ENCODE data around the gene TNNT1.

DNA sequence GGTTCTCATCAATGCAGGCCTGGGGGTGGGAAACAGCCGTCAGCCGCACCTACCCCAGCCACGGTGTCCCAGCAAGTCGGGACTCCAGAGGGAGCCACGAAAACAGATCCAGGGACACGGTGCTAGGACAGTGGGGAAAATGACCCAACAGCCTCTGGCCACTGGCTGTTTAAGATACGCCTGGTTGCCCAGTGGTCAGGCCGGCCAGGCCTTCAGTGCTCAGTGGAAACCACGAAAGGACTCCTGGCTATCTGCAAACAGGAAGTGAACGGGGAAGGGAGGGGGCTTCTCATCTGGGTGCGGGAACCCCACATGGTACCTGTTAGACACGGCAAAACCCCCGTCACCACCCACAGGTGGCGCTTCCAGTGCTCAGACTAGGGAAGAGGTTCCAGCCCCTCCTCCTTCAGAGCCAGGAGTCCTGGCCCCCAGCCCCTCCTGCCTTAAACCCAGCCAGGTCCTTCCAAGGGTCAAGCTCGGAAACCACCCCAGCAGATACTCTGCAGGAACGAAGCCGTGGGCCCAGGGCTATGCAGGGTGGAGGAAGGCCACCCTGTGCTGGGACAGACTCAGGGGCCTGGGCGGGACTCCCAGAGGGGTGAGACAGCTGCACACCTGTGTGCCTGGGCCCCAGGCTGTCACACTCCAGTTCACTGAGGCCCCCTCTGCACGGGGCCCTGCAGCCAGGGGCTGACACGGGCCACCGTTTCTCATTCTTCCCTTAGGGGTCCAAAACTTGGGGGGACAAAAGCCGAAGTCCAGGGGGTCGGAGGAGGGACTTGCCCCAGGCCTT lies 36.0 kb downstream of the TNNT1 start:
- TF ChIP-seq ZFX (IDR thresholded peaks at IDR 0.05), result no peak
- TF ChIP-seq TCF7L2 (IDR thresholded peaks at IDR 0.05; ENCODE audit: borderline replicate concordance, extremely low read depth, insufficient read depth, insufficient read length), result no peak
- no peak for TF ChIP-seq POLR2A (IDR thresholded peaks at IDR 0.05; ENCODE audit: borderline replicate concordance, extremely low read depth, insufficient read depth, insufficient read length)
- TF ChIP-seq POLR2AphosphoS5 (IDR thresholded peaks at IDR 0.05; ENCODE audit: low read depth, low read length), result no peak
- TF ChIP-seq, protein P1, sequence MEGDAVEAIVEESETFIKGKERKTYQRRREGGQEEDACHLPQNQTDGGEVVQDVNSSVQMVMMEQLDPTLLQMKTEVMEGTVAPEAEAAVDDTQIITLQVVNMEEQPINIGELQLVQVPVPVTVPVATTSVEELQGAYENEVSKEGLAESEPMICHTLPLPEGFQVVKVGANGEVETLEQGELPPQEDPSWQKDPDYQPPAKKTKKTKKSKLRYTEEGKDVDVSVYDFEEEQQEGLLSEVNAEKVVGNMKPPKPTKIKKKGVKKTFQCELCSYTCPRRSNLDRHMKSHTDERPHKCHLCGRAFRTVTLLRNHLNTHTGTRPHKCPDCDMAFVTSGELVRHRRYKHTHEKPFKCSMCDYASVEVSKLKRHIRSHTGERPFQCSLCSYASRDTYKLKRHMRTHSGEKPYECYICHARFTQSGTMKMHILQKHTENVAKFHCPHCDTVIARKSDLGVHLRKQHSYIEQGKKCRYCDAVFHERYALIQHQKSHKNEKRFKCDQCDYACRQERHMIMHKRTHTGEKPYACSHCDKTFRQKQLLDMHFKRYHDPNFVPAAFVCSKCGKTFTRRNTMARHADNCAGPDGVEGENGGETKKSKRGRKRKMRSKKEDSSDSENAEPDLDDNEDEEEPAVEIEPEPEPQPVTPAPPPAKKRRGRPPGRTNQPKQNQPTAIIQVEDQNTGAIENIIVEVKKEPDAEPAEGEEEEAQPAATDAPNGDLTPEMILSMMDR (IDR thresholded peaks at IDR 0.05 in 2 of 3, conservative IDR thresholded peaks at IDR 0.05 in 1 of 3; ENCODE audit: borderline replicate concordance in 1 of 3, insufficient read depth in 1 of 3, low read depth in 2 of 3, low read length in 2 of 3), result 0 out of 6 replicates have a peak, but pooled peaks of 2 of the 3 experiments have one; percentile 17 to 22
- TF ChIP-seq, protein P2, sequence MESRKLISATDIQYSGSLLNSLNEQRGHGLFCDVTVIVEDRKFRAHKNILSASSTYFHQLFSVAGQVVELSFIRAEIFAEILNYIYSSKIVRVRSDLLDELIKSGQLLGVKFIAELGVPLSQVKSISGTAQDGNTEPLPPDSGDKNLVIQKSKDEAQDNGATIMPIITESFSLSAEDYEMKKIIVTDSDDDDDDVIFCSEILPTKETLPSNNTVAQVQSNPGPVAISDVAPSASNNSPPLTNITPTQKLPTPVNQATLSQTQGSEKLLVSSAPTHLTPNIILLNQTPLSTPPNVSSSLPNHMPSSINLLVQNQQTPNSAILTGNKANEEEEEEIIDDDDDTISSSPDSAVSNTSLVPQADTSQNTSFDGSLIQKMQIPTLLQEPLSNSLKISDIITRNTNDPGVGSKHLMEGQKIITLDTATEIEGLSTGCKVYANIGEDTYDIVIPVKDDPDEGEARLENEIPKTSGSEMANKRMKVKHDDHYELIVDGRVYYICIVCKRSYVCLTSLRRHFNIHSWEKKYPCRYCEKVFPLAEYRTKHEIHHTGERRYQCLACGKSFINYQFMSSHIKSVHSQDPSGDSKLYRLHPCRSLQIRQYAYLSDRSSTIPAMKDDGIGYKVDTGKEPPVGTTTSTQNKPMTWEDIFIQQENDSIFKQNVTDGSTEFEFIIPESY (IDR thresholded peaks at IDR 0.05; ENCODE audit: extremely low read depth, insufficient replicate concordance, low read length), result no peak
- TF ChIP-seq FOSL1 (IDR thresholded peaks at IDR 0.05; ENCODE audit: low read depth), result no peak
- TF ChIP-seq SIN3A (IDR thresholded peaks at IDR 0.05; ENCODE audit: low read depth), result no peak
